Activated CD8-positive, alpha-beta memory T cell treated with anti-CD3 and anti-CD28 coated beads, Interleukin-2, amount 10 ng/mL, durations not matched to agents 7 days and 5 days (primary cell): ENCODE measurements around the gene AUNIP. TPM values are rescaled to one million over a fixed set of nuclear protein-coding genes. Genes with fewer than 3 reads are reported as not detected.

Experiments
- ATAC-seq: fragments of 150-1000 bp; cut with Tn5 transposase; one replicate; pipeline ENCODE4 v1.10.0; 2021; ENCODE audit warnings: moderate library complexity
- CTCF ChIA-PET: fragments of 350-600 bp; sonication (Branson Sonifier 250); formaldehyde crosslinking; loops from one replicate; lab custom pipeline; 2021; ENCODE audit warnings: antibody characterized with exemption; lab: Charles Lee
- DNase-seq: peaks from one replicate; pipeline ENCODE4 v3.0.0-alpha.2; 2020
- H3K27ac Mint-ChIP-seq: one replicate; pipeline ENCODE4 v1.8.0; 2021; ENCODE audit warnings: mild to moderate bottlenecking, mixed read lengths
- H3K27me3 Mint-ChIP-seq: one replicate; pipeline ENCODE4 v1.8.0; 2021; ENCODE audit warnings: mixed read lengths
- H3K36me3 Mint-ChIP-seq: one replicate; pipeline ENCODE4 v1.8.0; 2021; ENCODE audit warnings: mild to moderate bottlenecking, mixed read lengths
- H3K4me1 Mint-ChIP-seq: one replicate; pipeline ENCODE4 v1.8.0; 2021; ENCODE audit warnings: mixed read lengths
- H3K4me3 Mint-ChIP-seq: one replicate; pipeline ENCODE4 v1.8.0; 2021; ENCODE audit warnings: mild to moderate bottlenecking, moderate library complexity, mixed read lengths
- H3K9me3 Mint-ChIP-seq: one replicate; pipeline ENCODE4 v1.8.0; 2022; ENCODE audit warnings: low read depth, mixed read lengths
- total RNA-seq, 2 experiments: library from RNA; stranded (reverse); gene quantifications; one replicate each; pipeline ENCODE4 v1.2.3, GENCODE V29; 2021

The AUNIP gene
- total RNA-seq, 2 experiments from 2014 or later: 8.1 to 9.8 TPM

GRCh38 chr1:25879675-25880074 is 20.4 kb upstream of the AUNIP start:
- Mint-ChIP-seq H3K27ac (no peak overlapping the region), H3K27me3 (peaks cover 22% of the 10 kb centered on the region), H3K36me3 (no peaks in the 10 kb centered on the region), H3K4me1 (peaks cover 10% of the 10 kb centered on the region), H3K9me3 (no peaks in the 10 kb centered on the region), H3K4me3 (no peak overlapping the region)
- ATAC-seq (no peak), DNase-seq (no peak)
- CTCF ChIA-PET: interaction anchor here (1.1 kb wide), 1 partner anchor 16 kb away, joined by 3 read pairs; no protein-coding TSS in a partner anchor

GRCh38 chr1:25878690-25879089 is 19.4 kb upstream of the AUNIP start:
- Mint-ChIP-seq H3K27me3 (peaks cover 22% of the 10 kb centered on the region), H3K4me1 (peaks cover 10% of the 10 kb centered on the region), H3K27ac (no peak overlapping the region), H3K4me3 (no peak overlapping the region), H3K9me3 (no peaks in the 10 kb centered on the region), H3K36me3 (no peaks in the 10 kb centered on the region)
- ATAC-seq (no peak), DNase-seq (no peak)
- CTCF ChIA-PET: no interaction called here

- peaks cover 10% of the 10 kb centered on the region for H3K4me1 Mint-ChIP-seq
- no peaks in the 10 kb centered on the region for H3K9me3 Mint-ChIP-seq
- peaks cover 22% of the 10 kb centered on the region for H3K27me3 Mint-ChIP-seq
- CTCF ChIA-PET: interaction anchor here (0.9 to 1.3 kb wide), 2 partner anchors 19 to 121 kb away, joined by 3 read pairs; partner anchors contain the start of gene PAFAH2
- no peak overlapping the region for H3K27ac Mint-ChIP-seq
- no peak overlapping the region for H3K4me3 Mint-ChIP-seq
- no peak for ATAC-seq
- no peak for DNase-seq
- no peaks in the 10 kb centered on the region for H3K36me3 Mint-ChIP-seq
These were observed 17.9 kb upstream of the AUNIP start for GRCh38 chr1:25877155-25877554.

GRCh38 chr1:25876693-25877077 is 17.4 kb upstream of the AUNIP start:
- Mint-ChIP-seq H3K27me3 (peaks cover 22% of the 10 kb centered on the region), H3K27ac (no peak overlapping the region), H3K36me3 (no peaks in the 10 kb centered on the region), H3K4me1 (peaks cover 10% of the 10 kb centered on the region), H3K9me3 (no peaks in the 10 kb centered on the region), H3K4me3 (no peak overlapping the region)
- no peak for DNase-seq
- CTCF ChIA-PET: interaction anchor here (0.7 to 2.1 kb wide), 4 partner anchors 20 to 490 kb away, joined by 3 to 9 read pairs (median 3); partner anchors contain the start of gene PAFAH2
- no peak for ATAC-seq

- Mint-ChIP-seq H3K27ac (no peak overlapping the region), H3K9me3 (no peaks in the 10 kb centered on the region), H3K27me3 (peaks cover 22% of the 10 kb centered on the region), H3K4me3 (peak overlapping the region; percentile 47), H3K36me3 (no peaks in the 10 kb centered on the region), H3K4me1 (peaks cover 10% of the 10 kb centered on the region)
- ATAC-seq (no peak), DNase-seq (no peak)
- CTCF ChIA-PET: interaction anchor here (0.7 to 2.2 kb wide), 10 partner anchors 8 to 490 kb away, joined by 3 to 13 read pairs (median 6); partner anchors contain the start of gene PAFAH2
These were observed 16.8 kb upstream of the AUNIP start for GRCh38 chr1:25875856-25876692.

- Mint-ChIP-seq H3K4me3 (peak within 1 kb of the TSS; percentile 79), H3K4me1 (peaks cover 10% of the 10 kb centered on the region), H3K27ac (peak within 1 kb of the TSS; percentile 15), H3K9me3 (no peaks in the 10 kb centered on the region), H3K36me3 (no peaks in the 10 kb centered on the region), H3K27me3 (peaks cover 21% of the 10 kb centered on the region)
- DNase-seq: peak; percentile 72
- peak; percentile 86 for ATAC-seq
- CTCF ChIA-PET: interaction anchor here (0.8 to 2.2 kb wide), 10 partner anchors 9 to 161 kb away, joined by 3 to 13 read pairs (median 6); partner anchors contain the start of gene PAFAH2
These were observed 16.0 kb upstream of the AUNIP start, which contains the start of gene PAQR7 for GRCh38 chr1:25875154-25875855. PAQR7 (minus strand) TSS chr1:25875708; CDS start chr1:25863839, 11,869 bp downstream.

- DNase-seq: no peak
- CTCF ChIA-PET: interaction anchor here (1.0 to 2.2 kb wide), 9 partner anchors 13 to 161 kb away, joined by 3 to 13 read pairs (median 6); partner anchors contain the start of gene PAFAH2
These were observed 15.4 kb upstream of the AUNIP start for GRCh38 chr1:25874635-25875153.

GRCh38 chr1:25874209-25874608 is 15.0 kb upstream of the AUNIP start:
- Mint-ChIP-seq H3K36me3 (no peaks in the 10 kb centered on the region), H3K27ac (no peak overlapping the region), H3K4me1 (peaks cover 10% of the 10 kb centered on the region), H3K4me3 (no peak overlapping the region), H3K27me3 (peaks cover 19% of the 10 kb centered on the region), H3K9me3 (no peaks in the 10 kb centered on the region)
- CTCF ChIA-PET: interaction anchor here (1.9 to 2.2 kb wide), 2 partner anchors 21 to 162 kb away, joined by 10 to 13 read pairs; no protein-coding TSS in a partner anchor
- no peak for DNase-seq
- no peak for ATAC-seq

More at GRCh38 chr1:25874635-25875153, 15.4 kb upstream of the AUNIP start:
- Mint-ChIP-seq H3K9me3 (no peaks in the 10 kb centered on the region), H3K27me3 (peaks cover 19% of the 10 kb centered on the region), H3K4me3 (peak overlapping the region; percentile 79), H3K4me1 (peaks cover 10% of the 10 kb centered on the region), H3K27ac (peak overlapping the region; percentile 15), H3K36me3 (no peaks in the 10 kb centered on the region)
- ATAC-seq: no peak

- Mint-ChIP-seq H3K36me3 (no peaks in the 10 kb centered on the region), H3K9me3 (no peaks in the 10 kb centered on the region)
These were observed 13.9 kb upstream of the AUNIP start for GRCh38 chr1:25873120-25873519.

GRCh38 chr1:25872713-25873112 is 13.5 kb upstream of the AUNIP start:
- no peaks in the 10 kb centered on the region for H3K36me3 Mint-ChIP-seq
- CTCF ChIA-PET: no interaction called here
- peaks cover 15% of the 10 kb centered on the region for H3K27me3 Mint-ChIP-seq
- DNase-seq: no peak
- no peak overlapping the region for H3K27ac Mint-ChIP-seq
- no peaks in the 10 kb centered on the region for H3K9me3 Mint-ChIP-seq
- peaks cover 10% of the 10 kb centered on the region for H3K4me1 Mint-ChIP-seq
- H3K4me3 Mint-ChIP-seq: no peak overlapping the region
- ATAC-seq: no peak

More at GRCh38 chr1:25873120-25873519, 13.9 kb upstream of the AUNIP start:
- H3K27me3 Mint-ChIP-seq: peaks cover 19% of the 10 kb centered on the region
- CTCF ChIA-PET: no interaction called here
- DNase-seq (no peak), ATAC-seq (no peak)
- H3K4me1 Mint-ChIP-seq: peaks cover 10% of the 10 kb centered on the region
- H3K4me3 Mint-ChIP-seq: no peak overlapping the region
- no peak overlapping the region for H3K27ac Mint-ChIP-seq

- peaks cover 10% of the 10 kb centered on the region for H3K4me1 Mint-ChIP-seq
- no peak for DNase-seq
- CTCF ChIA-PET: no interaction called here
- H3K27me3 Mint-ChIP-seq: peaks cover 10% of the 10 kb centered on the region
- no peak for ATAC-seq
- no peak overlapping the region for H3K4me3 Mint-ChIP-seq
- no peaks in the 10 kb centered on the region for H3K36me3 Mint-ChIP-seq
- no peaks in the 10 kb centered on the region for H3K9me3 Mint-ChIP-seq
- no peak overlapping the region for H3K27ac Mint-ChIP-seq
These were observed 12.6 kb upstream of the AUNIP start for GRCh38 chr1:25871704-25872494.

GRCh38 chr1:25871086-25871703 is 11.9 kb upstream of the AUNIP start:
- peaks cover 7% of the 10 kb centered on the region for H3K4me1 Mint-ChIP-seq
- no peak overlapping the region for H3K4me3 Mint-ChIP-seq
- H3K36me3 Mint-ChIP-seq: no peaks in the 10 kb centered on the region
- H3K9me3 Mint-ChIP-seq: no peaks in the 10 kb centered on the region
- no peak overlapping the region for H3K27ac Mint-ChIP-seq
- DNase-seq: no peak
- no peak for ATAC-seq
- CTCF ChIA-PET: interaction anchor here (0.6 kb wide), 1 partner anchor 71 kb away, joined by 4 read pairs; no protein-coding TSS in a partner anchor
- peaks cover 3% of the 10 kb centered on the region for H3K27me3 Mint-ChIP-seq
